Lung (tissue), 12 donors: ENCODE data around the gene DRGX. TPM values are rescaled to one million over a fixed set of nuclear protein-coding genes. Genes with fewer than 3 reads are reported as not detected.
A peak's percentile ranks its signal among the peaks of the same experiment; 100 is the strongest.

Source experiments
- ATAC-seq: fragments of 200-7000 bp; cut with Tn5 transposase; one replicate; pipeline ENCODE4 v1.9.1; 2020; ENCODE audit warnings: moderate number of reproducible peaks; ENCODE audit not compliant: insufficient read depth, low FRiP score
- DNase-seq, 3 donors: peaks; one replicate each; pipeline ENCODE4 v3.0.0-alpha.2; 2013 to 2017
- H3K27ac ChIP-seq, 2 donors: one replicate each; pipeline ENCODE4 v1.5.1; 2013; ENCODE audit warnings: mild to moderate bottlenecking in 2 of 2, moderate library complexity in 2 of 2, control low read depth in 1 of 2, inconsistent platforms in 1 of 2, low read depth in 1 of 2, low read length in 1 of 2
- H3K27me3 ChIP-seq, 3 donors: one replicate each; pipeline ENCODE4 v1.5.1; 2013; ENCODE audit warnings: low read length in 2 of 3; ENCODE audit not compliant: control insufficient read depth in 3 of 3, insufficient read depth in 3 of 3
- H3K36me3 ChIP-seq, 4 donors: one replicate each; pipeline ENCODE4 v1.5.1; 2013; ENCODE audit warnings: low read length in 4 of 4, mild to moderate bottlenecking in 1 of 4, moderate library complexity in 1 of 4; ENCODE audit not compliant: control insufficient read depth in 4 of 4, insufficient read depth in 4 of 4
- H3K4me1 ChIP-seq, 5 donors: one replicate each; pipeline ENCODE4 v1.5.1; 2013; ENCODE audit warnings: low read length in 5 of 5, mild to moderate bottlenecking in 2 of 5, moderate library complexity in 1 of 5; ENCODE audit not compliant: control insufficient read depth in 5 of 5, insufficient read depth in 5 of 5
- H3K4me3 ChIP-seq: one replicate; pipeline ENCODE4 v1.5.1; 2013; ENCODE audit warnings: mild to moderate bottlenecking, control low read depth, moderate library complexity
- H3K9ac ChIP-seq, 2 donors: one replicate each; pipeline ENCODE4 v1.5.1; 2013; ENCODE audit warnings: low read length in 2 of 2, control low read depth in 1 of 2; ENCODE audit not compliant: insufficient read depth in 1 of 2
- H3K9me3 ChIP-seq, 4 donors: one replicate each; pipeline ENCODE4 v1.5.1; 2013; ENCODE audit warnings: low read length in 3 of 4, mild to moderate bottlenecking in 1 of 4, moderate library complexity in 1 of 4; ENCODE audit not compliant: control insufficient read depth in 4 of 4, insufficient read depth in 3 of 4
- WGBS, 2 donors: extraction: QIAGEN DNeasy Blood & Tissue Kit; methylation state at CpG; one replicate each; pipeline ENCODE4 v1.1.7; 2013; 5-methylcytosine and 5-hydroxymethylcytosine counted together
- polyA plus RNA-seq, 2 donors: library from polyadenylated mRNA; stranded (reverse); fragments of 200-250 nt; gene quantifications; one replicate each; pipeline ENCODE4 v1.2.1, GENCODE V29; 2013
- total RNA-seq, 2 donors: library from RNA; depleted of rRNA in 1 of 2; stranded (reverse); fragments of >200 nt in 1 of 2; gene quantifications; one replicate each; pipeline ENCODE4 v1.2.1, GENCODE V29; 2014 to 2021
- TF ChIP-seq, protein P1 (sequence below): IDR thresholded peaks from 2 replicates; pipeline ENCODE4 v1.5.1; 2012; ENCODE audit warnings: mild to moderate bottlenecking; ENCODE audit errors: control extremely low read depth, extremely low read depth
- donor health status: control.
- donor health status: control.
- donor health status: Bipolar disorder and iron deficiency.
- donor health status: healthy.
- donor health status: DM: yes; HTN: yes; CAD: no.

Gene DRGX
- total and polyA plus RNA-seq, 4 donors: 0.10 TPM; not detected in 3

DNA sequence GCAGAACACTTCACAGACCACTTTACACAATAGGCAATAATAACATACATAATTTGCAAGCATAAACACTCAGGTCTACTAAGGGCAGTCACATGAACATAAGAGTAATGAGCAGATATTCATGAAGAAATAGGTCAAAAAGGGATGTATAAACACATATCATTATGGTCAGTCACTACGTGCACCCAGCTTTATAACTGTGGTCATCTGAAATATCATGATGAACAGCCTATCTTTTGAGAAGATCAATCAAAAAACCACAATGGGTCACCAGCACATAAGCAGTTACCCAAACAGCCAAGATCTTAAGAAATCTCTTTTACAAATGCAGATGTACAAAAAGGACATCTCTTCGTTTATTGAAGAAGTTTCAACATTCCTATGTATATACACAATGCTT, 35.5 kb upstream of the DRGX start:
- H3K9me3 ChIP-seq: peaks cover 0 to 2% (median 0%) of the 10 kb centered on the region in 4 donors
- H3K27ac ChIP-seq: no peak overlapping the region
- DNase-seq (no peak), ATAC-seq (no peak)
- TF ChIP-seq, protein P1, sequence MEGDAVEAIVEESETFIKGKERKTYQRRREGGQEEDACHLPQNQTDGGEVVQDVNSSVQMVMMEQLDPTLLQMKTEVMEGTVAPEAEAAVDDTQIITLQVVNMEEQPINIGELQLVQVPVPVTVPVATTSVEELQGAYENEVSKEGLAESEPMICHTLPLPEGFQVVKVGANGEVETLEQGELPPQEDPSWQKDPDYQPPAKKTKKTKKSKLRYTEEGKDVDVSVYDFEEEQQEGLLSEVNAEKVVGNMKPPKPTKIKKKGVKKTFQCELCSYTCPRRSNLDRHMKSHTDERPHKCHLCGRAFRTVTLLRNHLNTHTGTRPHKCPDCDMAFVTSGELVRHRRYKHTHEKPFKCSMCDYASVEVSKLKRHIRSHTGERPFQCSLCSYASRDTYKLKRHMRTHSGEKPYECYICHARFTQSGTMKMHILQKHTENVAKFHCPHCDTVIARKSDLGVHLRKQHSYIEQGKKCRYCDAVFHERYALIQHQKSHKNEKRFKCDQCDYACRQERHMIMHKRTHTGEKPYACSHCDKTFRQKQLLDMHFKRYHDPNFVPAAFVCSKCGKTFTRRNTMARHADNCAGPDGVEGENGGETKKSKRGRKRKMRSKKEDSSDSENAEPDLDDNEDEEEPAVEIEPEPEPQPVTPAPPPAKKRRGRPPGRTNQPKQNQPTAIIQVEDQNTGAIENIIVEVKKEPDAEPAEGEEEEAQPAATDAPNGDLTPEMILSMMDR: no peak
- peaks cover 0 to 3% (median 0%) of the 10 kb centered on the region in 5 donors for H3K4me1 ChIP-seq
- no peaks in the 10 kb centered on the region for H3K27me3 ChIP-seq
- no peak overlapping the region for H3K9ac ChIP-seq
- H3K36me3 ChIP-seq: no peaks in the 10 kb centered on the region
- 71 to 76% methylated on average over 2 of the region's 2 CpGs for WGBS, 2 donors
- H3K4me3 ChIP-seq: no peak overlapping the region

DNA sequence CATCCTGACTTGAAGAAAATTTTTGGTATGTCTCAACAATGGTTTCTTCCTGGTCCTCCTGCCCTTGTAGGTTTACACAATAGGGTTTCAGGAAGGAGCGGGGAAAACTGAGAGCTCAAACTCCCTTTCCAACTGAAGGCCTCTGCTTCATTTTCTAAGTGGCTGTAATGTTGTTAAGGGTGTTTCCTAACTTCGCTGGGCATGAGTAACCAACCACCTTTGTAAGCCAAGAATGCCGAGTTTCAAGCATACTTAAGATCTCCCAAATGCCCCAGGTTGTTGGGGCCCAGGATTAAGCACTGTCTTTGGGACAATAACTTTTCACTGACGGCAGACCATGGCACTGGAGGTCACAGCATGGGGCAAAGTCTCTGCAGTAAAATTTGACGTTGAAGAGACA, 33.6 kb upstream of the DRGX start:
- peak overlapping the region in 1 of 2 donors; percentile 13 for H3K27ac ChIP-seq
- no peak overlapping the region for H3K4me3 ChIP-seq
- no peaks in the 10 kb centered on the region for H3K36me3 ChIP-seq
- DNase-seq (no peak), ATAC-seq (peak; percentile 27)
- TF ChIP-seq, protein P1: no peak
- no peak overlapping the region for H3K9ac ChIP-seq
- H3K27me3 ChIP-seq: no peaks in the 10 kb centered on the region
- WGBS, 2 donors: 68 to 69% methylated on average over 5 of the region's 5 CpGs
- peaks cover 0 to 12% (median 3%) of the 10 kb centered on the region in 4 donors for H3K9me3 ChIP-seq
- H3K4me1 ChIP-seq: no peaks in the 10 kb centered on the region

DNA sequence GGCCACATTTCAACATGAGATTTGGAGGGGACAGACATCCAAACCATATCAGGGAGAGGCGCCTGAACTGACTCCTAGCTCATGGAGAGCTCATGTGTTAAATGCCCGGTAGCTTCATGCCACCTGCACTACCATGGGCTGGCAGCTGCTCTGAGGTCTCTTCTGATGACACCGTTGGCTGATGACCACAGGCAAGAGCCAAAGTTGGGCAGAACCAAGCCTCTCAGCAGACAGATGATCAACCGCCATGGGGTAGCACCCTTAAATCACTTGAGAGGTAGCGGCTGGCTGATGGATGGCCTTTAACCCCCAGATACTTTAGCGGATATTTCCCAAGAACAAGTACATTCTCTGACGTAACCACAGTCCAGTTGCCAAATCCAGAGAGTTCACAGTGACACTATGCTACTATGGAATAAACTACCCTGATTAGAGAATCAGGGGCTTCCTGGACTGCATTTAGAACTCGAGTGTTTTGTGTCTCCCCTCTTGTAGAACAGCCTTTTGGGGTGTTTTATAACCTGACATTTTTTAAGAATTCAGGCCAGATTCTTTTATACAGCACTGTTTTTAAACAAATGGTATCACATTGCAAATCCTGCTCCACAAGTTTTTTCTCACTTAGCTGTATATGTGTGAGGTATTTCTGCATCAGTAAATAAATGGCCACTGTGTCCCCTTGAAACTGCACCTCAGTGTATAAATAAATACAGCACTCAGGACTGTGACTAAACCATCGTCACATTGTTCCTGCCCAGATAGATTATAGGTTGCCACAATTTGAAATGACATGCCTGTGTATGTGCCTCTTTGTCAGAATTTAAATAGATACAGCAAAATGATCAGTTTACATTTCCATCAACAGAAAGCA, 30.8 kb upstream of the DRGX start:
- 69 to 80% methylated on average over 9 of the region's 9 CpGs for WGBS, 2 donors
- H3K9me3 ChIP-seq: peaks cover 0 to 11% (median 3%) of the 10 kb centered on the region in 4 donors
- TF ChIP-seq, protein P1: no peak
- H3K4me3 ChIP-seq: no peak overlapping the region
- no peak for ATAC-seq
- no peaks in the 10 kb centered on the region for H3K4me1 ChIP-seq
- no peak overlapping the region for H3K9ac ChIP-seq
- DNase-seq: peak in 1 of 3 donors; percentile 19
- no peaks in the 10 kb centered on the region for H3K36me3 ChIP-seq
- H3K27ac ChIP-seq: no peak overlapping the region
- H3K27me3 ChIP-seq: no peaks in the 10 kb centered on the region
